Measurements from ENCODE around the gene GMEB2. TPM values are rescaled to one million over a fixed set of nuclear protein-coding genes. Genes with fewer than 3 reads are reported as not detected.
"Not testable (repeated sequence)": the region's sequence is repeated elsewhere in the genome, so short reads cannot be mapped to it uniquely, and the experiment has no call there.

GMEB2 gene
- total RNA-seq, 1 donor from 2014 or later = 12.4 TPM

- no peak for DNase-seq (ENCODE audit: low read depth)
These were observed 9.6 kb downstream of the GMEB2 start for GRCh38 chr20:63617092-63617875.

GRCh38 chr20:63613863-63614594 lies 12.9 kb downstream of the GMEB2 start:
- not testable (repeated sequence) for DNase-seq (ENCODE audit: low read depth)

- DNase-seq (ENCODE audit: low read depth) = peak; percentile 33
These were observed 14.5 kb downstream of the GMEB2 start for GRCh38 chr20:63612276-63612931.

DNA sequence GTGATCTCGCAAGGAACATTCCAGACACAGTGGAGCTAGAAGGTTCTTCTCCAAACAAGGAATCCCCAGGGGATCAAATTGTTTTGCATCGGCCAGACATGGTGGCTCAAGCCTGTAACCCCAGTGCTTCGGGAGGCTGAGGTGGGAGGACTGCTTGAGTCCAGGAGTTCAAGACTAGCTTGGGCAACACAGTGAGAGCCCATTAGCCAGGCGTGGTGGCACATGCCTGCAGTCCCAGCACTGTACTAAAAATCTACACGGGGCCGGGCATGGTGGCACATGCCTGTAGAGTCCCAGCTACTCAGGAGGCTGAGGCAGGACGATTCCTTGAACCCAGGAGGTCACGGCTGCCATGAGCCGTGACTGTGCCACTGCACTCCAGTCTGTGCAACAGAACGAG lies 15.3 kb downstream of the GMEB2 start:
- no peak for DNase-seq (ENCODE audit: low read depth)

GRCh38 chr20:63610581-63611435 lies 16.1 kb downstream of the GMEB2 start:
- no peak for DNase-seq (ENCODE audit: low read depth)

- no peak for DNase-seq (ENCODE audit: low read depth)
These were observed 20.2 kb downstream of the GMEB2 start for GRCh38 chr20:63606686-63607085.

DNA sequence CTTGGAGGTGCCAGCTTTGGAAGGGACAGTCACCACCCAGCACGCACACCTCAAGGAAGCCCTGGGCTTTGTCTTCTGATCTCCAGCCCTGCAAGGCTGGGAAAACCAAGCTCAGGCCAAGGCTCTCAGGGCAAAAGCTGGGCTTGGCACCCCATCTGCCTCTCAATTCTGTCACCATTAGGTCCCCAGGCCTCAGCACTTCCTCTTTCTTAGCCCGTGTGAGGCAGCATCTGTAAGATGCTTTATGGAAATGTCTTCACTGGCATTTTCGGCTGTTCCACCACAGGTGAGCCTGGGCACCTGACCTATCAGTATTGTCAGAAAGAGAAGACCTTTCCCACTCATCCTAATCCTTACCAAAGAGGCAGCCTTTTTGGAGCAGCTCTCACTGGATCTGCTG lies 24.6 kb downstream of the GMEB2 start:
- DNase-seq (ENCODE audit: low read depth) = no peak

- DNase-seq (ENCODE audit: low read depth) = not testable (repeated sequence)
These were observed 25.2 kb downstream of the GMEB2 start for GRCh38 chr20:63601679-63602078.

DNA sequence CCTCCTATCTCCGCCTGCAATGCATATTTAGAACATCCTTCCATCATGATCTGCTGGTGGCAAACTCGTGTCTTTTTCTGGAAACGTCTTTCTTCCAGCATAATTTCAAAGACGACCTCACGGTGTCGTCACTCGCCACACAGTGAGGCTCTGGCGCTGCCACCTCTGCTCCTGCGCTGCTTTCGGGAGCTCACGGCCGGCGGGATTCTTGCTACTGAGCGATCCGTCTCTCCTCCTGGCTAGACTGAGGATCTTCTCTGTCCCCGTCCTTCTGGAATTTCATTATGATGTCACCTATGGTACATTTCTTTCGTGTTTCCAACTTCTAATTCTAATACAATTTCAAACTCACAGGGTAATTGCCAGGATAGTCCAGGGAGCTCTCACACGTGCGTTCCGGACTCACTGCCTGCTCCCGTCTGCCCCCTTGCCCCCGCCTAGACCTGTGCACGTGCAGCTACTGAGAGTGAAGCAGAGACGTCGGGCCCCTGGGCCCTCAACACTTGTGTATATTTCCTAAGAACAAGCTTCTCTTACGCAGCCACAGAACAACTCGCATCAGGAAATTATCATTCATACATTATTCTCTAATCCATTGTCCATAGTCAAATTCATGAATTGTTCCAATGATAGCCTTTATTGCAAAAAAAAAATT lies 27.4 kb downstream of the GMEB2 start:
- no peak for DNase-seq (ENCODE audit: low read depth)

GRCh38 chr20:63598479-63599395 lies 28.2 kb downstream of the GMEB2 start:
- no peak for DNase-seq (ENCODE audit: low read depth)

DNA sequence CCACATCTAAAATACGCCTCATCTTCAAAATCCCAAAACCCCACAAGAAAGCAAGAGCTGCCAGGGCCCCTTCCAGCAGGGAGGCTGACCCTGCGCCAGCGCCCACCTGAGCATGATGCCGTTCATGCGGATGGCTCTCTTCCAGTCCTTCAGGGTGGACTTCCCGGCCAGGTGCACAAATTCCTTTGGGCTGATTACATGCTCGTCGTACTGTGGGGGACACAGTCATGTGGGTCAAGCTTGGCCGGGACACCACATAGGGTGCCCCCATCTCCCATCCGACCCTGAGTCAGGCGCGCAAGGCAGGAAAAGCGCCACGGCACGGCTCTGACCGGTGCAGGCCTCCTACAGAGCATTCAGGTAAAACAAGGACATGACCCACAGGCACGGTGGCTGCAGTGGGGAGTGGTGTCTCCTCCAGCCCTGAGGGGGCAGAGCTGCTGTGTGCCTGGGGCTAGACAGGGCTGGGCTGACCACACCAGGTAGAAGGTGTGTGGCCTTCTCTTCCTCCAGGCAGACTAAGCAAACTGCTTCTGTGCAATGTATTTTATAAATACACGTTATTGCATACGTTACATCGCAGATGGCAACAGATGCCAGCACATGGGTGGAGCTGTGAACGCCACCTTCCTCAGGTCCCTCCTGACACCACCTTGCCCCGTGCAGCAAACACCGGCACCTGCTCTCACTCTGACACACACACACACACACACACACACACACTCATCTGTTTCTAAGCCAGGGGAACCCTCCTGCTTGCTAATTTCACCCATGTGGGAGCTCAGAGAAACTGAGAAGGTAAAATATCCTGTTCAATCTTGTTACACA lies 29.0 kb downstream of the GMEB2 start:
- DNase-seq (ENCODE audit: low read depth) = no peak

DNA sequence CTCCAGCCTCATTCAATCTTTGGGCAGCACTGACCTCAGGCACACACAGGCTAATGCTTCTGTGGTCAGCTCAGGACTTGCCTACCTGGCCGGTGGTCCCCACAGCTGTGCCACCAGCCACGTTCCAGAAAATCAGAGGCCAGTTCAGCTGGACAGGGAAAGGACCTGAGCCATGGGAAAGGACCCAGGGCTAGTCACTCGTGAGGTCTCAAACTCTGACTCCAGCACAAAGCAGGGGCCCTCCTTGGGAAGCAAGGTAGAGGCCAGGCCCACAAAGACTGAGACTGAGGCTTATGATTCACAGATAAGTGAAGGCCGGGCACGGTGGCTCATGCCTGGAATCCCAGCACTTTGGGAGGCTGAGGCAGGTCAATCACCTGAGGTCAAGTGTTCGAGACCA lies 30.5 kb downstream of the GMEB2 start:
- no peak for DNase-seq (ENCODE audit: low read depth)

- no peak for DNase-seq (ENCODE audit: low read depth)
These were observed 31.3 kb downstream of the GMEB2 start for GRCh38 chr20:63595416-63596127.

- DNase-seq (ENCODE audit: low read depth) = no peak
These were observed 32.8 kb downstream of the GMEB2 start for GRCh38 chr20:63594043-63594561.

GRCh38 chr20:63592661-63593060 lies 34.2 kb downstream of the GMEB2 start:
- DNase-seq (ENCODE audit: low read depth) = no peak

GRCh38 chr20:63591786-63592355 lies 35.0 kb downstream of the GMEB2 start:
- DNase-seq (ENCODE audit: low read depth) = no peak

DNA sequence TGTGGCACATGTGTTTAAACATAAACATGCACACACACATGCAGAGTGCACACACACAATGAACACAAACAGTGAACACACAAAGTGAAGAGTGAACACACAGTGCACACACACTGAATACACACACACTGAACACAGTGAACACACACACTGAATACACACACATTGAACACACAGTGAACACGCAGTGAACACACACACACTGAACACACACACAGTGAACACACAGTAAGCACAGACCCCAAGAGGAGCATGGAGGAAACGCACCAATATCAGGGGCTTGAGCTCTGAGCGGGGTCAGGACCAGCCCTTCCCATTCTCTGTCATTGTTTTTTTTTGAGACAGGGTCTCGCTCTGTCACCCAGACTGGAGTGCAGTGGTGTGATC lies 35.8 kb downstream of the GMEB2 start:
- no peak for DNase-seq (ENCODE audit: low read depth)

Data from myocyte (in vitro differentiated cells).